ENCODE measurements around the gene MAGEA8. TPM values are rescaled to one million over a fixed set of nuclear protein-coding genes. Genes with fewer than 3 reads are reported as not detected.

MAGEA8 gene
- total and polyA plus RNA-seq, 4 donors, result not detected

DNA sequence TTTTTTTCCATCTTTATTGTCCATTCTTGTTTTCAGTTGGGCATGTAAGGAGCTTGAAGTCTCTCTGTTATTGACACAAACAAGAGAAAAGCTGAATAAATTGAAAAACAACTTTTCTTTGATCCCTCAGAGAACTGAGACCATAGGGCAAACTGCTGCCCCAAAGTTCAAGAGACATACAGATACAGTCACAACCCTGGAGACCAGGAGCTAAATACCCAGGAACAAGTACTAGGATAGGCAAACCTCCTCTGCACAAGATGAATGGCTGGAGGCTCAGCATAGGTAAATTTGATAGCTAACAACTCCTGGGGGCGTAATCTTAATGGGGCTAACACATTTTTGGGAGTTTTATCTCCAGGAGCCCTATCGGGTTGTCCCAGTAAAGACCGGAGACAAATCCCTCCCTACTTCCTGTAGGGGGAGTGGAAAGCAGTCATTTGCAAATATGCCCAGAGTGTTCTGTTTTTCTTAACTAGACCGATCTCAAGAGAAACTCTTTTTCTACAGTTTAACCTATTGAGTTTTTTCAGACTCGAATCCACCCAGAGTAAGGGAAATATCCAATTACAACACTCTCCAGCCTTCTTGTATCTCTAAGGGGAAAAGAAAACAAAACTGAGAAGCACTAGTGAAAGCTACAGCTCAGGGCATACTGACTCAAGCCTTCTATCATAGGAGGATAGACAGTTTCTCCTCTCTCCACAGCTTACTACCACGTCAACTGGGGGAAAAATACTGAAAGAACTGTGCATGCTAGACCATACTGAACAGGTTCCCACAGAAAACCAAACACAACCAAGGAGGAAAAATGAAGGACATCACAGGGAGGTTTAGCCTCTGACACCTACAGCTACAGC lies 23.1 kb downstream of the MAGEA8 start:
- H3K9ac ChIP-seq (ENCODE audit: insufficient read depth in 1 of 2, low read length in 2 of 2), result no peak overlapping the region
- H3K36me3 ChIP-seq (ENCODE audit: control insufficient read depth in 4 of 4, insufficient read depth in 4 of 4, low read length in 4 of 4), result no peaks in the 10 kb centered on the region
- ATAC-seq (ENCODE audit: insufficient read depth, low FRiP score), result no peak
- no peaks in the 10 kb centered on the region for H3K4me1 ChIP-seq (ENCODE audit: control insufficient read depth in 5 of 5, insufficient read depth in 5 of 5, low read length in 5 of 5)
- H3K9me3 ChIP-seq (ENCODE audit: control insufficient read depth in 4 of 4, insufficient read depth in 3 of 4, low read length in 3 of 4), result no peaks in the 10 kb centered on the region
- H3K27ac ChIP-seq (ENCODE audit: low read depth in 1 of 2, low read length in 1 of 2), result no peak overlapping the region
- 19 to 40% methylated on average over 6 of the region's 6 CpGs for WGBS, 2 donors
- H3K4me3 ChIP-seq, result no peak overlapping the region
- TF ChIP-seq, protein P1, sequence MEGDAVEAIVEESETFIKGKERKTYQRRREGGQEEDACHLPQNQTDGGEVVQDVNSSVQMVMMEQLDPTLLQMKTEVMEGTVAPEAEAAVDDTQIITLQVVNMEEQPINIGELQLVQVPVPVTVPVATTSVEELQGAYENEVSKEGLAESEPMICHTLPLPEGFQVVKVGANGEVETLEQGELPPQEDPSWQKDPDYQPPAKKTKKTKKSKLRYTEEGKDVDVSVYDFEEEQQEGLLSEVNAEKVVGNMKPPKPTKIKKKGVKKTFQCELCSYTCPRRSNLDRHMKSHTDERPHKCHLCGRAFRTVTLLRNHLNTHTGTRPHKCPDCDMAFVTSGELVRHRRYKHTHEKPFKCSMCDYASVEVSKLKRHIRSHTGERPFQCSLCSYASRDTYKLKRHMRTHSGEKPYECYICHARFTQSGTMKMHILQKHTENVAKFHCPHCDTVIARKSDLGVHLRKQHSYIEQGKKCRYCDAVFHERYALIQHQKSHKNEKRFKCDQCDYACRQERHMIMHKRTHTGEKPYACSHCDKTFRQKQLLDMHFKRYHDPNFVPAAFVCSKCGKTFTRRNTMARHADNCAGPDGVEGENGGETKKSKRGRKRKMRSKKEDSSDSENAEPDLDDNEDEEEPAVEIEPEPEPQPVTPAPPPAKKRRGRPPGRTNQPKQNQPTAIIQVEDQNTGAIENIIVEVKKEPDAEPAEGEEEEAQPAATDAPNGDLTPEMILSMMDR (IDR thresholded peaks at IDR 0.05; ENCODE audit: control extremely low read depth, extremely low read depth), result no peak
- H3K27me3 ChIP-seq (ENCODE audit: control insufficient read depth in 3 of 3, insufficient read depth in 3 of 3, low read length in 2 of 3), result peaks cover 0 to 3% (median 0%) of the 10 kb centered on the region in 3 donors
- peak in 2 of 3 donors; percentile 2 to 4 for DNase-seq

GRCh38 chrX:149908308-149908707 lies 27.3 kb downstream of the MAGEA8 start:
- DNase-seq (no peak), ATAC-seq (ENCODE audit: insufficient read depth, low FRiP score) (no peak)
- Histone ChIP-seq H3K36me3 (ENCODE audit: control insufficient read depth in 4 of 4, insufficient read depth in 4 of 4, low read length in 4 of 4) (no peaks in the 10 kb centered on the region), H3K9me3 (ENCODE audit: control insufficient read depth in 4 of 4, insufficient read depth in 3 of 4, low read length in 3 of 4) (no peaks in the 10 kb centered on the region), H3K4me1 (ENCODE audit: control insufficient read depth in 5 of 5, insufficient read depth in 5 of 5, low read length in 5 of 5) (no peaks in the 10 kb centered on the region), H3K27ac (ENCODE audit: low read depth in 1 of 2, low read length in 1 of 2) (no peak overlapping the region), H3K4me3 (no peak overlapping the region), H3K9ac (ENCODE audit: insufficient read depth in 1 of 2, low read length in 2 of 2) (no peak overlapping the region), H3K27me3 (ENCODE audit: control insufficient read depth in 3 of 3, insufficient read depth in 3 of 3, low read length in 2 of 3) (peaks cover 0 to 3% (median 0%) of the 10 kb centered on the region in 3 donors)
- TF ChIP-seq, protein P1 (IDR thresholded peaks at IDR 0.05; ENCODE audit: control extremely low read depth, extremely low read depth), result no peak
- WGBS, 2 donors, result 82 to 93% methylated on average over 3 of the region's 3 CpGs

DNA sequence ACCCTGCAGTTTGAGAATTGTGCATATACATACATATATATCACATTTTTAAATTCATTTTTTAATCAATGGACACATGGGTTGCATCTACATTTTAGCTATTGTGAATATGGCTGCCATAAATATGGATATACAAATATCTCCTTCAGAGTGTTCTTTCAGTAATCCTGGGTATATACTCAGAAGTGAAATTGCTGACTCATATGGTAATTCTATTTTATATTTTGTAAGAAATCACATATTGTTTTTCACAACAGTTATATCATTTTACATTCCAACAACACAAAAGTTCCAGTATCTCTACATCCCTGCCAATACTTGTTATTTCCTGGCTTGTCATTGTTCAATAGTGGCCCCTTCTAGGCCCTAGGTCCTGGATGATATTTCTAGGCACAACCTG lies 27.7 kb downstream of the MAGEA8 start:
- Histone ChIP-seq H3K4me1 (ENCODE audit: control insufficient read depth in 5 of 5, insufficient read depth in 5 of 5, low read length in 5 of 5) (no peaks in the 10 kb centered on the region), H3K4me3 (no peak overlapping the region), H3K27ac (ENCODE audit: low read depth in 1 of 2, low read length in 1 of 2) (no peak overlapping the region), H3K9ac (ENCODE audit: insufficient read depth in 1 of 2, low read length in 2 of 2) (no peak overlapping the region), H3K27me3 (ENCODE audit: control insufficient read depth in 3 of 3, insufficient read depth in 3 of 3, low read length in 2 of 3) (peaks cover 0 to 3% (median 0%) of the 10 kb centered on the region in 3 donors), H3K9me3 (ENCODE audit: control insufficient read depth in 4 of 4, insufficient read depth in 3 of 4, low read length in 3 of 4) (no peaks in the 10 kb centered on the region), H3K36me3 (ENCODE audit: control insufficient read depth in 4 of 4, insufficient read depth in 4 of 4, low read length in 4 of 4) (no peaks in the 10 kb centered on the region)
- no peak for ATAC-seq (ENCODE audit: insufficient read depth, low FRiP score)
- no peak for DNase-seq
- TF ChIP-seq, protein P1 (IDR thresholded peaks at IDR 0.05; ENCODE audit: control extremely low read depth, extremely low read depth), result no peak

Data from lung (tissue), 12 donors.